PC-3 (cell line): Measurements from ENCODE around the gene BRME1. TPM values are rescaled to one million over a fixed set of nuclear protein-coding genes. Genes with fewer than 3 reads are reported as not detected.
A peak's percentile ranks its signal among the peaks of the same experiment; 100 is the strongest.

ENCODE experiments used
- ATAC-seq: fragments of 200-7000 bp; cut with Tn5 transposase; 2 replicates; pipeline ENCODE4 v1.9.1; 2020; ENCODE audit warnings: mild to moderate bottlenecking, moderate library complexity
- BruUV-seq: library from RNA; stranded (reverse); fragments of 400-500 nt; replicated peaks from 2 replicates; lab custom pipeline; 2021; lab: Mats Ljungman, UMichigan
- CTCF ChIA-PET: fragments of 300-600 bp; sonication (Branson Sonifier 250); formaldehyde crosslinking; loops from one replicate; lab custom pipeline; 2022; ENCODE audit warnings: antibody characterized with exemption; lab: Charles Lee
- POLR2A ChIA-PET: fragments of 300-600 bp; sonication (Branson Sonifier 250); formaldehyde crosslinking; loops from one replicate; lab custom pipeline; 2022; ENCODE audit warnings: antibody characterized with exemption; ENCODE audit not compliant: unreplicated experiment; lab: Charles Lee
- DNase-seq: peaks from one replicate; pipeline ENCODE4 v3.0.0-alpha.2; 2015
- H2AFZ ChIP-seq: fragments of 300-600 bp; sonication (generic); 2 replicates; pipeline ENCODE4 v1.6.0; 2016; ENCODE audit warnings: antibody characterized with exemption, low read length
- H3F3A ChIP-seq: fragments of 300-600 bp; sonication (generic); one replicate; pipeline ENCODE4 v1.6.0; 2017; ENCODE audit warnings: antibody characterized with exemption, low read length, control low read depth, mild to moderate bottlenecking; ENCODE audit not compliant: unreplicated experiment
- H3K27ac ChIP-seq: fragments of 300-600 bp; sonication (generic); 2 replicates; pipeline ENCODE4 v1.5.1; 2016; ENCODE audit warnings: mild to moderate bottlenecking, low read length
- H3K27me3 ChIP-seq: fragments of 300-600 bp; sonication (generic); 2 replicates; pipeline ENCODE4 v1.6.1; 2016; ENCODE audit warnings: low read length, mixed read lengths
- H3K36me3 ChIP-seq: fragments of 300-600 bp; sonication (generic); 2 replicates; pipeline ENCODE4 v1.6.1; 2016; ENCODE audit warnings: low read depth, mixed run types, low read length, mixed read lengths
- H3K4me1 ChIP-seq: fragments of 300-600 bp; sonication (generic); 2 replicates; pipeline ENCODE4 v1.5.1; 2016; ENCODE audit warnings: low read length; ENCODE audit not compliant: insufficient read depth
- H3K4me2 ChIP-seq: fragments of 300-600 bp; sonication (generic); 2 replicates; pipeline ENCODE4 v1.6.0; 2016; ENCODE audit warnings: low read length
- H3K4me3 ChIP-seq: fragments of 300-600 bp; sonication (generic); 2 replicates; pipeline ENCODE4 v1.5.1; 2016; ENCODE audit warnings: mild to moderate bottlenecking, low read length, mixed read lengths
- H3K79me2 ChIP-seq: fragments of 300-600 bp; sonication (generic); 2 replicates; pipeline ENCODE4 v1.6.1; 2017; ENCODE audit warnings: low read length, mixed read lengths
- H3K9ac ChIP-seq: fragments of 300-600 bp; sonication (generic); 2 replicates; pipeline ENCODE4 v1.6.0; 2016; ENCODE audit warnings: mild to moderate bottlenecking, low read length
- H3K9me2 ChIP-seq: fragments of 300-600 bp; sonication (generic); replicated peaks from 2 replicates; pipeline ENCODE4 v1.6.1; 2016; ENCODE audit warnings: mixed run types, low read length, mixed read lengths
- H3K9me3 ChIP-seq: fragments of 300-600 bp; sonication (generic); 2 replicates; pipeline ENCODE4 v1.6.1; 2016; ENCODE audit warnings: low read length, mixed read lengths
- H4K20me1 ChIP-seq: fragments of 300-600 bp; sonication (generic); 2 replicates; pipeline ENCODE4 v1.6.1; 2016; ENCODE audit warnings: low read length, mixed read lengths
- EZH2 ChIP-seq: fragments of 300-600 bp; sonication (generic); IDR thresholded peaks from one replicate; pipeline ENCODE4 v1.6.1; 2017; ENCODE audit warnings: antibody characterized with exemption, mild to moderate bottlenecking, low read length; ENCODE audit not compliant: unreplicated experiment
- EZH2phosphoT487 ChIP-seq: fragments of 300-600 bp; sonication (generic); IDR thresholded peaks from 2 replicates; pipeline ENCODE4 v1.6.1; 2018; ENCODE audit warnings: mild to moderate bottlenecking, antibody characterized with exemption, low read length, borderline replicate concordance
- intact Hi-C: fragments of 100-400 bp; cut with micrococcal nuclease; formaldehyde crosslinking; loops from 2 replicates; pipeline ENCODE4 v1.9.0; 2023
- total RNA-seq: library from RNA; depleted of rRNA; stranded (reverse); fragments of >200 nt; gene quantifications from 2 replicates; pipeline ENCODE4 v1.2.3, GENCODE V29; 2014
- TF ChIP-seq, protein P1 (sequence below): fragments of 300-600 bp; sonication (generic); conservative IDR thresholded peaks from 2 replicates; pipeline ENCODE4 v1.5.1; 2017; ENCODE audit warnings: antibody characterized with exemption, low read depth, mild to moderate bottlenecking, low read length

Gene BRME1
- total RNA-seq, 1 experiment from 2014 or later = 6.0 TPM

DNA sequence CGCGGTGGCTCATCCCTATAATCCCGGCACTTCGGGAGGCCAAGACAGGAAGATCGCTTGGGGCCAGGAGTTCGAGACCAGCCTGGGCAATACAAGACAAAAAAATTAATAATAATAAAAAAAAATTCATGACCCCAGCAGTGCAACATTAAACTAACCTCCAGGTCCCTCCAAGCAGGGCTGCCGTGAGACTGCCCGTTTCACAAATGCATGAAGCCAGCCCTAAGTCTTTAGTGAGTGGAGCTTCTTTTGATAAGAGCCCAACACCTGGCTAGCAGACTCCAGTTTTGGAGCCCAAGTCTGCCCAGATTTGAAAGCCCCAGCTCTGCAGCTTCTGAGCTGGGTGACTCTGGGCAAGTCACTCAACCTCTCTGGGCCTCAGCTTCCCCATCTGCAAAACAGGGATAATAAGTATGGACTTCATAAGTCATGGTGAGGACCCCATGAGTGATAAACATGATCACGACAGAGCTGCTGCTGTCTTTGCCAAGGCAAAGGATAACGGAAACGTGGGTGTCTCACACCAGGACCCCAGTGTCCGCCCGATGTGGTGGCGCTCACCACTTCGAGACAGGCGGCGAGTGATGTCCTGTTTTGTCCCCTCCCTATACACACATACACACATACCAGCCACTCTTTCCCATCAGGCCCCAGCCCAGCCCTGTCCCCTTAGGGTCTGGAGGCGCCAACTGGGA lies 67.3 kb downstream of the BRME1 start:
- ATAC-seq (no peak), DNase-seq (no peak)
- intact Hi-C loops = loop anchor here (10.0 kb wide), 1 partner anchor 674 kb away; no protein-coding TSS in a partner anchor
- peak overlapping the region; percentile 82 for H3K4me3 ChIP-seq
- H3K4me2 ChIP-seq = peak overlapping the region; percentile 94
- H4K20me1 ChIP-seq = peaks cover 48% of the 10 kb centered on the region
- no peaks in the 10 kb centered on the region for H3K9me2 ChIP-seq
- ChIA-PET CTCF (interaction anchor here (2.0 kb wide), 1 partner anchor 24 kb away, joined by 11 read pairs; no protein-coding TSS in a partner anchor), POLR2A (interaction anchor here (0.6 kb wide), 1 partner anchor 11 kb away, joined by 13 read pairs; no protein-coding TSS in a partner anchor)
- H3K27me3 ChIP-seq = no peaks in the 10 kb centered on the region
- no peak for TF ChIP-seq EZH2phosphoT487
- TF ChIP-seq, protein P1, sequence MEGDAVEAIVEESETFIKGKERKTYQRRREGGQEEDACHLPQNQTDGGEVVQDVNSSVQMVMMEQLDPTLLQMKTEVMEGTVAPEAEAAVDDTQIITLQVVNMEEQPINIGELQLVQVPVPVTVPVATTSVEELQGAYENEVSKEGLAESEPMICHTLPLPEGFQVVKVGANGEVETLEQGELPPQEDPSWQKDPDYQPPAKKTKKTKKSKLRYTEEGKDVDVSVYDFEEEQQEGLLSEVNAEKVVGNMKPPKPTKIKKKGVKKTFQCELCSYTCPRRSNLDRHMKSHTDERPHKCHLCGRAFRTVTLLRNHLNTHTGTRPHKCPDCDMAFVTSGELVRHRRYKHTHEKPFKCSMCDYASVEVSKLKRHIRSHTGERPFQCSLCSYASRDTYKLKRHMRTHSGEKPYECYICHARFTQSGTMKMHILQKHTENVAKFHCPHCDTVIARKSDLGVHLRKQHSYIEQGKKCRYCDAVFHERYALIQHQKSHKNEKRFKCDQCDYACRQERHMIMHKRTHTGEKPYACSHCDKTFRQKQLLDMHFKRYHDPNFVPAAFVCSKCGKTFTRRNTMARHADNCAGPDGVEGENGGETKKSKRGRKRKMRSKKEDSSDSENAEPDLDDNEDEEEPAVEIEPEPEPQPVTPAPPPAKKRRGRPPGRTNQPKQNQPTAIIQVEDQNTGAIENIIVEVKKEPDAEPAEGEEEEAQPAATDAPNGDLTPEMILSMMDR = no peak
- TF ChIP-seq EZH2 = no peak
- H3K9ac ChIP-seq = peak overlapping the region; percentile 93
- peaks cover 42% of the 10 kb centered on the region for H3K36me3 ChIP-seq
- H3K4me1 ChIP-seq = peaks cover 71% of the 10 kb centered on the region
- H3K9me3 ChIP-seq = no peaks in the 10 kb centered on the region
- peak overlapping the region; percentile 96 for H3K27ac ChIP-seq
- no peak overlapping the region for H2AFZ ChIP-seq
- BruUV-seq = TSS peak; percentile 2
- peaks cover 77% of the 10 kb centered on the region for H3K79me2 ChIP-seq
- peaks cover 34% of the 10 kb centered on the region for H3F3A ChIP-seq

DNA sequence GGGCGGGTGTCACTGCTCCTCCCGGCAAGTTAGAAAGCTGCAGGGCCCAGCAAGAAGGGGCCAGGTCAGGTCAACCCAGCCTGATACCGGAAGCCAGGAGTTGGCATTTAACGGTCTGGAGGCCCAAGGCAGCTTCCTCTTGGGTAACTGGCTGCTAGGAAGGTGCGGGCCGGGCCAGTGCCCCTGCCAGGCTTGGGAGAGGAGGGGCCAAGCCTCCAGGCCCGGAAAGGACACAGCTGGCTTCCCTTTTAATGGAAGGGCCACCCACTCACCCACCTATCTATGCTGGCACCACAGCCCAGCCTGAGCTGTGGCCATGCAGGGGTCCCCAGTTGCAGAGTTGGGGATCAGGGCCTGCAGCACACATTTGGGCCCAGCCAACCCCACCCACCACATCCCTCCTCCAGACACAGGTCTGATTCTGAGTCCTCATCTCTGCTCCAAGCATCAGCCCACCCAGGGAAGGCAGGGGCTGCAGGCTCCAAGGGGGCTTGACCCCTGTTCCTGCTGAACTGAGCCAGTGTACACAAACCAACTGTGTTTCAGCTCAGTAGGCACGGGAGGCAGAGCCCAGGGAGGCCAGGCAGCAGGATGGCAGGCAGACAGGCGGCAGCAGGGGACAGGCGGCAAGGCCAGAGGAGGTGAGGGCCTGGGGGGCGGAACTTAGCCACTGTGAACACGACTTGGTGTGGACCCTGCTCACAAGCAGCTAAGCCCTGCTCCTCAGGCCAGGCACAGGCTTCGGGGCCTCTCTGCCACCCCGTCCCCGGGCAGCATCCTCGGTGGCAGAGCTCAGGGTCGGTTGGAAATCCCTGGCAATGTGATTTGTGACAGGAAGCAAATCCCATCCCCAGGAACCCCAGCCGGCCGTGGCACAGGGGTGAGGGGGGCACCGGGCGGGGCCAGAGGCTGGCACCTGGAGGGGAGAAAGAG lies 69.9 kb downstream of the BRME1 start:
- peaks cover 68% of the 10 kb centered on the region for H3K4me1 ChIP-seq
- no peak overlapping the region for H3K4me3 ChIP-seq
- peak overlapping the region; percentile 56 for H3K9ac ChIP-seq
- ChIA-PET POLR2A (interaction anchor here (0.6 to 1.4 kb wide), 6 partner anchors 10 to 1643 kb away, joined by 3 to 7 read pairs (median 4); no protein-coding TSS in a partner anchor), CTCF (interaction anchor here (0.6 to 2.9 kb wide), 2 partner anchors 26 to 52 kb away, joined by 8 to 17 read pairs; no protein-coding TSS in a partner anchor)
- TF ChIP-seq, protein P1 = no peak
- TF ChIP-seq EZH2 = no peak
- peaks cover 31% of the 10 kb centered on the region for H3F3A ChIP-seq
- H3K9me3 ChIP-seq = no peaks in the 10 kb centered on the region
- H3K4me2 ChIP-seq = peak overlapping the region; percentile 18
- no peak overlapping the region for H2AFZ ChIP-seq
- DNase-seq = no peak
- intact Hi-C loops = loop anchor here (2.0 to 10.0 kb wide), 2 partner anchors 15 to 671 kb away; no protein-coding TSS in a partner anchor
- H3K27ac ChIP-seq = peak overlapping the region; percentile 83
- H3K79me2 ChIP-seq = peaks cover 55% of the 10 kb centered on the region
- H3K36me3 ChIP-seq = peaks cover 32% of the 10 kb centered on the region
- no peaks in the 10 kb centered on the region for H3K27me3 ChIP-seq
- no peaks in the 10 kb centered on the region for H3K9me2 ChIP-seq
- no peak for ATAC-seq
- peaks cover 35% of the 10 kb centered on the region for H4K20me1 ChIP-seq
- no TSS peak for BruUV-seq
